ENCODE results near the gene LILRA1. TPM values are rescaled to one million over a fixed set of nuclear protein-coding genes. Genes with fewer than 3 reads are reported as not detected.
"Not testable (repeated sequence)": the region's sequence is repeated elsewhere in the genome, so short reads cannot be mapped to it uniquely, and the experiment has no call there.

Gene LILRA1
- total RNA-seq, 1 experiment from 2014 or later = not detected

GRCh38 chr19:54577334-54577733, 16.1 kb upstream of the LILRA1 start:
- Histone ChIP-seq H3K36me3 (ENCODE audit: control insufficient read depth, insufficient read depth, low read length) (no peaks in the 10 kb centered on the region), H3K4me1 (no peaks in the 10 kb centered on the region), H3K4me3 (ENCODE audit: low read depth, low read length) (no peak overlapping the region), H3K27me3 (replicated peaks; ENCODE audit: control insufficient read depth, insufficient read depth, low read length) (no peaks in the 10 kb centered on the region; the same call in none of the 2 replicates), H3K9me3 (no peaks in the 10 kb centered on the region)
- peaks cover 14% of the 10 kb centered on the region for H3K27me3 Mint-ChIP-seq (ENCODE audit: insufficient read depth, unreplicated experiment)
- H3K36me3 Mint-ChIP-seq (ENCODE audit: insufficient read depth, unreplicated experiment) = no peaks in the 10 kb centered on the region
- no peak for DNase-seq
- no peaks in the 10 kb centered on the region for H3K4me1 Mint-ChIP-seq (ENCODE audit: low read depth, unreplicated experiment)
- H3K27ac Mint-ChIP-seq (ENCODE audit: unreplicated experiment) = no peak overlapping the region
- CTCF ChIA-PET = no interaction called here
- H3K4me3 Mint-ChIP-seq (ENCODE audit: unreplicated experiment) = no peak overlapping the region
- no TSS peak for BruUV-seq (replicated peaks)
- TF ChIP-seq CTCF (IDR thresholded peaks at IDR 0.05; ENCODE audit: insufficient read depth in 1 of 2, low read depth in 1 of 2, low read length in 1 of 2, severe bottlenecking in 1 of 2, unreplicated experiment in 1 of 2) = no peak
- no peaks in the 10 kb centered on the region for H3K9me3 Mint-ChIP-seq (ENCODE audit: unreplicated experiment)
- POLR2A ChIA-PET = no interaction called here
- intact Hi-C loops (cut with micrococcal nuclease; ENCODE audit: unreplicated experiment) = no loop called here

GRCh38 chr19:54578268-54578667, 15.2 kb upstream of the LILRA1 start:
- H3K4me3 ChIP-seq (ENCODE audit: low read depth, low read length); DNase-seq; H3K4me1 ChIP-seq; H3K36me3 ChIP-seq (ENCODE audit: control insufficient read depth, insufficient read depth, low read length); H3K9me3 ChIP-seq; H3K4me1 Mint-ChIP-seq (ENCODE audit: low read depth, unreplicated experiment); H3K36me3 Mint-ChIP-seq (ENCODE audit: insufficient read depth, unreplicated experiment); H3K9me3 Mint-ChIP-seq (ENCODE audit: unreplicated experiment); CTCF ChIA-PET; H3K27me3 ChIP-seq (replicated peaks; ENCODE audit: control insufficient read depth, insufficient read depth, low read length); POLR2A ChIA-PET; intact Hi-C loops (cut with micrococcal nuclease; ENCODE audit: unreplicated experiment); BruUV-seq (replicated peaks); H3K27ac Mint-ChIP-seq (ENCODE audit: unreplicated experiment); H3K4me3 Mint-ChIP-seq (ENCODE audit: unreplicated experiment): not testable (repeated sequence)
- peaks cover 15% of the 10 kb centered on the region for H3K27me3 Mint-ChIP-seq (ENCODE audit: insufficient read depth, unreplicated experiment)

GRCh38 chr19:54586397-54586796, 7.0 kb upstream of the LILRA1 start:
- POLR2A ChIA-PET = no interaction called here
- Histone ChIP-seq H3K27me3 (replicated peaks; ENCODE audit: control insufficient read depth, insufficient read depth, low read length) (no peaks in the 10 kb centered on the region), H3K9me3 (no peaks in the 10 kb centered on the region), H3K4me3 (ENCODE audit: low read depth, low read length) (no peak overlapping the region), H3K4me1 (no peaks in the 10 kb centered on the region), H3K36me3 (ENCODE audit: control insufficient read depth, insufficient read depth, low read length) (no peaks in the 10 kb centered on the region)
- Mint-ChIP-seq H3K4me1 (ENCODE audit: low read depth, unreplicated experiment) (no peaks in the 10 kb centered on the region), H3K4me3 (ENCODE audit: unreplicated experiment) (no peak overlapping the region), H3K36me3 (ENCODE audit: insufficient read depth, unreplicated experiment) (no peaks in the 10 kb centered on the region), H3K27me3 (ENCODE audit: insufficient read depth, unreplicated experiment) (peaks cover 29% of the 10 kb centered on the region), H3K27ac (ENCODE audit: unreplicated experiment) (no peak overlapping the region), H3K9me3 (ENCODE audit: unreplicated experiment) (no peaks in the 10 kb centered on the region)
- no peak for DNase-seq
- intact Hi-C loops (cut with micrococcal nuclease; ENCODE audit: unreplicated experiment) = no loop called here
- CTCF ChIA-PET = no interaction called here
- TF ChIP-seq CTCF (IDR thresholded peaks at IDR 0.05; ENCODE audit: insufficient read depth in 1 of 2, low read depth in 1 of 2, low read length in 1 of 2, severe bottlenecking in 1 of 2, unreplicated experiment in 1 of 2) = no peak
- BruUV-seq (replicated peaks) = no TSS peak

- no peaks in the 10 kb centered on the region for H3K36me3 ChIP-seq (ENCODE audit: control insufficient read depth, insufficient read depth, low read length)
- Mint-ChIP-seq H3K9me3 (ENCODE audit: unreplicated experiment) (no peaks in the 10 kb centered on the region), H3K4me3 (ENCODE audit: unreplicated experiment) (no peak overlapping the region), H3K36me3 (ENCODE audit: insufficient read depth, unreplicated experiment) (no peaks in the 10 kb centered on the region), H3K27ac (ENCODE audit: unreplicated experiment) (no peak overlapping the region), H3K27me3 (ENCODE audit: insufficient read depth, unreplicated experiment) (peaks cover 34% of the 10 kb centered on the region), H3K4me1 (ENCODE audit: low read depth, unreplicated experiment) (no peaks in the 10 kb centered on the region)
- ChIA-PET CTCF (no interaction called here), POLR2A (no interaction called here)
- intact Hi-C loops (cut with micrococcal nuclease; ENCODE audit: unreplicated experiment) = no loop called here
- no TSS peak for BruUV-seq (replicated peaks)
- H3K4me3 ChIP-seq (ENCODE audit: low read depth, low read length) = no peak overlapping the region
- H3K27me3 ChIP-seq (replicated peaks; ENCODE audit: control insufficient read depth, insufficient read depth, low read length) = no peaks in the 10 kb centered on the region
- H3K4me1 ChIP-seq = no peaks in the 10 kb centered on the region
- no peak for DNase-seq
- TF ChIP-seq CTCF (IDR thresholded peaks at IDR 0.05; ENCODE audit: insufficient read depth in 1 of 2, low read depth in 1 of 2, low read length in 1 of 2, severe bottlenecking in 1 of 2, unreplicated experiment in 1 of 2) = no peak
- no peaks in the 10 kb centered on the region for H3K9me3 ChIP-seq
These were observed 6.4 kb upstream of the LILRA1 start for GRCh38 chr19:54587026-54587425.

- H3K27ac Mint-ChIP-seq (ENCODE audit: unreplicated experiment); H3K4me3 ChIP-seq (ENCODE audit: low read depth, low read length); H3K4me1 Mint-ChIP-seq (ENCODE audit: low read depth, unreplicated experiment); H3K4me3 Mint-ChIP-seq (ENCODE audit: unreplicated experiment); DNase-seq; intact Hi-C loops (cut with micrococcal nuclease; ENCODE audit: unreplicated experiment); H3K27me3 ChIP-seq (replicated peaks; ENCODE audit: control insufficient read depth, insufficient read depth, low read length); H3K4me1 ChIP-seq; H3K9me3 Mint-ChIP-seq (ENCODE audit: unreplicated experiment); H3K9me3 ChIP-seq; H3K36me3 ChIP-seq (ENCODE audit: control insufficient read depth, insufficient read depth, low read length); H3K36me3 Mint-ChIP-seq (ENCODE audit: insufficient read depth, unreplicated experiment); POLR2A ChIA-PET; BruUV-seq (replicated peaks); CTCF ChIA-PET: not testable (repeated sequence)
- peaks cover 37% of the 10 kb centered on the region for H3K27me3 Mint-ChIP-seq (ENCODE audit: insufficient read depth, unreplicated experiment)
These were observed 647 bp downstream of the LILRA1 start for GRCh38 chr19:54593931-54594626.

All from Caco-2 (cell line).